GM12878 (cell line): Measurements from ENCODE around the gene MAEL. TPM values are rescaled to one million over a fixed set of nuclear protein-coding genes. Genes with fewer than 3 reads are reported as not detected.

Experiments used
- ATAC-seq: fragments of 200-7000 bp; cut with Tn5 transposase; 3 replicates; pipeline ENCODE4 v1.9.1; 2020; ENCODE audit warnings: mild to moderate bottlenecking, moderate library complexity
- BruUV-seq: library from RNA; stranded (reverse); fragments of 400-500 nt; replicated peaks from 2 replicates; lab custom pipeline; 2021; lab: Mats Ljungman, UMichigan
- CTCF ChIA-PET: fragments of 300-600 bp; sonication (Branson Sonifier 250); formaldehyde crosslinking; extraction: SDS; loops from one replicate; lab custom pipeline; 2021; ENCODE audit warnings: inconsistent platforms; lab: Yijun Ruan, JAX
- POLR2A ChIA-PET: fragments of 350-600 bp; formaldehyde crosslinking; extraction: SDS; loops from one replicate; lab custom pipeline; 2021; ENCODE audit warnings: inconsistent platforms; lab: Charles Lee
- RAD21 ChIA-PET: fragments of 300-600 bp; sonication (Branson Sonifier 250); formaldehyde crosslinking; loops from one replicate; lab custom pipeline; 2023; ENCODE audit warnings: antibody characterized with exemption; ENCODE audit not compliant: unreplicated experiment; lab: Charles Lee
- SMC1A ChIA-PET: fragments of 300-600 bp; sonication (Branson Sonifier 250); formaldehyde crosslinking; loops from one replicate; lab custom pipeline; 2023; ENCODE audit not compliant: unreplicated experiment, uncharacterized antibody; lab: Charles Lee
- DNase-seq: peaks from one replicate; pipeline ENCODE4 v3.0.0-alpha.2; 2011; ENCODE audit warnings: low read depth, low spot score
- FAIRE-seq: peaks from 3 replicates; lab custom pipeline; 2011; peaks lifted over from hg19 to GRCh38; lab: Jason Lieb, UNC
- H2AFZ ChIP-seq: 2 replicates; pipeline ENCODE4 v1.6.0; 2011; ENCODE audit warnings: low read depth, low read length, control low read depth; ENCODE audit not compliant: control insufficient read depth
- H3K27ac ChIP-seq: 2 replicates; pipeline ENCODE4 v1.5.1; 2011; ENCODE audit warnings: control low read depth; ENCODE audit not compliant: control insufficient read depth, insufficient read depth
- H3K27me3 ChIP-seq, 2 experiments: replicated peaks in 1 of 2; 2 replicates each; pipeline versions ENCODE4 v1.6.0 to v1.6.1; 2011; ENCODE audit warnings: low read length in 1 of 2; ENCODE audit not compliant: control insufficient read depth in 2 of 2, insufficient read depth in 2 of 2
- H3K36me3 ChIP-seq, 2 experiments: 2 replicates each; pipeline ENCODE4 v1.5.1; 2011; ENCODE audit warnings: low read length in 1 of 2; ENCODE audit not compliant: control insufficient read depth in 2 of 2, insufficient read depth in 2 of 2
- H3K4me1 ChIP-seq: 2 replicates; pipeline ENCODE4 v1.6.1; 2011; ENCODE audit warnings: mild to moderate bottlenecking, low read length, moderate library complexity, mixed read lengths; ENCODE audit not compliant: control insufficient read depth, insufficient read depth
- H3K4me2 ChIP-seq: 2 replicates; pipeline ENCODE4 v1.6.0; 2011; ENCODE audit warnings: control low read depth; ENCODE audit not compliant: control insufficient read depth, insufficient read depth
- H3K4me3 ChIP-seq: fragments of 200-600 bp; sonication (generic); 2 replicates; pipeline ENCODE4 v1.5.1; 2016
- H3K79me2 ChIP-seq: 2 replicates; pipeline ENCODE4 v1.6.0; 2011; ENCODE audit warnings: low read length; ENCODE audit not compliant: control insufficient read depth, insufficient read depth
- H3K9ac ChIP-seq: 2 replicates; pipeline ENCODE4 v1.8.0; 2011; ENCODE audit warnings: low read length, control low read depth, mixed read lengths; ENCODE audit not compliant: control insufficient read depth, insufficient read depth
- H3K9me3 ChIP-seq: replicated peaks from 3 replicates; pipeline ENCODE4 v1.5.1; 2011; ENCODE audit warnings: mild to moderate bottlenecking, low read length; ENCODE audit not compliant: control insufficient read depth, insufficient read depth
- H4K20me1 ChIP-seq: 2 replicates; pipeline ENCODE4 v1.6.0; 2011; ENCODE audit not compliant: control insufficient read depth, insufficient read depth
- BRCA1 ChIP-seq: IDR thresholded peaks from 2 replicates; pipeline ENCODE4 v1.6.1; 2011; ENCODE audit warnings: low read depth, low read length, improper control_type of control experiment
- GABPA ChIP-seq: IDR thresholded peaks from 2 replicates; pipeline ENCODE4 v1.6.1; 2014; ENCODE audit warnings: antibody characterized with exemption, low read depth, mild to moderate bottlenecking, inconsistent platforms
- HCFC1 ChIP-seq: fragments of 150-350 bp; IDR thresholded peaks from 2 replicates; pipeline ENCODE4 v1.6.1; 2014; ENCODE audit warnings: low read length
- HDGF ChIP-seq: fragments of 450-650 bp; IDR thresholded peaks from 2 replicates; pipeline ENCODE4 v1.6.1; 2016; ENCODE audit warnings: antibody characterized with exemption
- JUND ChIP-seq: IDR thresholded peaks from 2 replicates; pipeline ENCODE4 v1.6.1; 2012; ENCODE audit warnings: low read depth, mild to moderate bottlenecking, low read length, improper control_type of control experiment, moderate library complexity
- MEF2A ChIP-seq: IDR thresholded peaks from 2 replicates; pipeline ENCODE4 v1.6.1; 2011; ENCODE audit warnings: low read depth, mild to moderate bottlenecking, low read length, moderate library complexity; ENCODE audit not compliant: insufficient read depth
- MTA2 ChIP-seq: fragments of 450-650 bp; IDR thresholded peaks from 2 replicates; pipeline ENCODE4 v1.6.1; 2016; ENCODE audit warnings: low read depth, mild to moderate bottlenecking, moderate library complexity
- NFYB ChIP-seq: IDR thresholded peaks from 2 replicates; pipeline ENCODE4 v1.6.1; 2011; ENCODE audit warnings: low read depth, mild to moderate bottlenecking, low read length, improper control_type of control experiment, moderate library complexity; ENCODE audit not compliant: insufficient read depth
- RELB ChIP-seq: fragments of 450-650 bp; IDR thresholded peaks from 2 replicates; pipeline ENCODE4 v1.6.1; 2017; ENCODE audit warnings: low read depth, mild to moderate bottlenecking, moderate library complexity
- SMAD1 ChIP-seq: fragments of 450-650 bp; IDR thresholded peaks from 2 replicates; pipeline ENCODE4 v1.6.1; 2018; ENCODE audit warnings: mild to moderate bottlenecking, low read depth; ENCODE audit not compliant: partially characterized antibody
- SMC3 ChIP-seq: IDR thresholded peaks from 2 replicates; pipeline ENCODE4 v1.6.1; 2011; ENCODE audit warnings: low read length, improper control_type of control experiment, borderline replicate concordance
- WRNIP1 ChIP-seq: IDR thresholded peaks from 2 replicates; pipeline ENCODE4 v1.6.1; 2011; ENCODE audit warnings: low read depth, low read length, improper control_type of control experiment, borderline replicate concordance
- ZZZ3 ChIP-seq: IDR thresholded peaks from 2 replicates; pipeline ENCODE4 v1.6.1; 2011; ENCODE audit warnings: low read depth; ENCODE audit not compliant: control insufficient read depth, insufficient read length
- WGBS: methylation state at CpG from one replicate; pipeline ENCODE4 v1.1.6; 2016; ENCODE audit warnings: low lambda C conversion rate; ENCODE audit not compliant: insufficient replicate concordance, insufficient coverage; ENCODE audit errors: missing lambda C conversion rate; 5-methylcytosine and 5-hydroxymethylcytosine counted together
- in situ Hi-C: fragments of 300-500 bp; cut with MboI; formaldehyde crosslinking; loops from 9 replicates; pipeline ENCODE4 v1.14.3; 2018; ENCODE audit warnings: mixed read lengths
- intact Hi-C: fragments of 100-400 bp; cut with micrococcal nuclease; formaldehyde crosslinking; loops from one replicate; pipeline ENCODE4 v1.14.2; 2022; ENCODE audit not compliant: unreplicated experiment
- polyA plus RNA-seq, 11 experiments: library from polyadenylated mRNA; depleted of rRNA in 4 of 11; unstranded in 6 of 11; stranded (reverse) in 5 of 11; fragments of >200 nt; fragmentation: Nextera tagmentation in 4 of 11; fragmentation: Illumina TruSeq in 1 of 11; extraction: Ambion mirVana in 4 of 11; extraction: Trizol in 1 of 11; gene quantifications; 1 replicate in 1 of 11; 2 replicates in 10 of 11; pipeline versions ENCODE4 v1.2.1 to v1.2.3, GENCODE V29; 2011 to 2016; ENCODE audit warnings: inconsistent platforms in 2 of 11, missing spikeins in 2 of 11, low read depth in 1 of 11
- total RNA-seq, 4 experiments: library from RNA; depleted of rRNA in 3 of 4; stranded (reverse); fragments of >200 nt in 3 of 4; fragmentation: Illumina TruSeq in 1 of 4; extraction: Trizol in 1 of 4; gene quantifications; 2 replicates each; pipeline versions ENCODE4 v1.2.1 to v1.2.3, GENCODE V29; 2013 to 2021
- TF ChIP-seq, protein P1 (sequence below): fragments of 450-650 bp; formaldehyde crosslinking; IDR thresholded peaks from 2 replicates; pipeline ENCODE4 v1.5.0; 2022; ENCODE audit warnings: mild to moderate bottlenecking, missing genetic modification characterization
- TF ChIP-seq, protein P2 (sequence below): IDR thresholded peaks from 2 replicates; pipeline ENCODE4 v1.6.1; 2011; ENCODE audit warnings: mild to moderate bottlenecking, low read depth, low read length, moderate library complexity; ENCODE audit not compliant: insufficient replicate concordance

MAEL gene
- total and polyA plus RNA-seq, 10 of the 15 experiments (the other 5 are each of a cell fraction or from before 2014, with no cell fraction given), result 0.10 to 0.43 (median 0.24) TPM; not detected in 2

DNA sequence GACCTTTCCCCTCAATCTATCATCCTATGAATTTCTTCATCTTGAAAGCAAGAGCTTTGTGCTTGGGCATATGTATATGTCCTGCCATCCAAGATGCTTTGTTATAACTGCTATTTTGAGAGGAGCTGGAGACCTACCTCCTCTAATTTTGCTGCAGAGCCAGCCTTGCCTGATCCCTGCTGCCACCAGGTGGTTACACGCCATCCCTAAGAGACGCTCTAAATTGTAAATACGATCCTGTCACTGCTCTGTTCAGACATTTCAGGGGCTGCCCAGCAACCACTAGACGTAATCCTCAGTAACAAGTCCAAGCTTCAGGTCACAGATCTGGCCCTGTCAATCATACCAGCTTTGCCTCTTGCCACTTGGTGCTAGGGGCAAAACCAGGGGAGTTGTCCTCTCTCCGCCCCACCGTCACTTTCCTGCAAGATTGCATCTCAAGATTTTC is 68.2 kb downstream of the MAEL start:
- H3K27ac ChIP-seq, result no peak overlapping the region
- no peaks in the 10 kb centered on the region for H3K79me2 ChIP-seq
- H3K4me1 ChIP-seq, result 0 out of 2 replicates have a peak, but pooled peaks cover 3% of the 10 kb centered on the region
- in situ Hi-C loops (loop anchor here (5.0 kb wide), 1 partner anchor 140 kb away; no protein-coding TSS in a partner anchor), intact Hi-C loops (loop anchor here (5.0 kb wide), 1 partner anchor 80 kb away; the partner anchor contains the start of gene ILDR2)
- no peak overlapping the region for H3K4me3 ChIP-seq
- peak; percentile 44 for FAIRE-seq
- H3K9ac ChIP-seq, result no peak overlapping the region
- ChIA-PET SMC1A (interaction anchor here (0.8 to 10.4 kb wide), 6 partner anchors 28 to 162 kb away, joined by 3 to 384 read pairs (median 6); partner anchors contain the start of gene POU2F1), CTCF (interaction anchor here (0.6 to 18.3 kb wide), 14 partner anchors 9 to 531 kb away, joined by 3 to 734 read pairs (median 6); partner anchors contain the start of genes POU2F1 and TADA1), POLR2A (interaction anchor here (0.6 to 1.4 kb wide), 2 partner anchors 13 to 146 kb away, joined by 3 read pairs; no protein-coding TSS in a partner anchor), RAD21 (interaction anchor here (0.6 to 7.8 kb wide), 3 partner anchors 22 to 1041 kb away, joined by 3 to 305 read pairs (median 4); no protein-coding TSS in a partner anchor)
- H4K20me1 ChIP-seq, result no peaks in the 10 kb centered on the region
- no peak overlapping the region; the same call in 1 of the 2 replicates for H2AFZ ChIP-seq
- 33% methylated on average over 6 of the region's 6 CpGs for WGBS
- no peaks in the 10 kb centered on the region for H3K9me3 ChIP-seq
- no peaks in the 10 kb centered on the region for H3K36me3 ChIP-seq
- H3K4me2 ChIP-seq, result no peak overlapping the region
- BruUV-seq, result no TSS peak
- H3K27me3 ChIP-seq, result no peaks in the 10 kb centered on the region
- no peak for DNase-seq
- peak; percentile 69 for ATAC-seq
- no peak for TF ChIP-seq NFYB
- no peak for TF ChIP-seq HCFC1
- TF ChIP-seq, protein P1, sequence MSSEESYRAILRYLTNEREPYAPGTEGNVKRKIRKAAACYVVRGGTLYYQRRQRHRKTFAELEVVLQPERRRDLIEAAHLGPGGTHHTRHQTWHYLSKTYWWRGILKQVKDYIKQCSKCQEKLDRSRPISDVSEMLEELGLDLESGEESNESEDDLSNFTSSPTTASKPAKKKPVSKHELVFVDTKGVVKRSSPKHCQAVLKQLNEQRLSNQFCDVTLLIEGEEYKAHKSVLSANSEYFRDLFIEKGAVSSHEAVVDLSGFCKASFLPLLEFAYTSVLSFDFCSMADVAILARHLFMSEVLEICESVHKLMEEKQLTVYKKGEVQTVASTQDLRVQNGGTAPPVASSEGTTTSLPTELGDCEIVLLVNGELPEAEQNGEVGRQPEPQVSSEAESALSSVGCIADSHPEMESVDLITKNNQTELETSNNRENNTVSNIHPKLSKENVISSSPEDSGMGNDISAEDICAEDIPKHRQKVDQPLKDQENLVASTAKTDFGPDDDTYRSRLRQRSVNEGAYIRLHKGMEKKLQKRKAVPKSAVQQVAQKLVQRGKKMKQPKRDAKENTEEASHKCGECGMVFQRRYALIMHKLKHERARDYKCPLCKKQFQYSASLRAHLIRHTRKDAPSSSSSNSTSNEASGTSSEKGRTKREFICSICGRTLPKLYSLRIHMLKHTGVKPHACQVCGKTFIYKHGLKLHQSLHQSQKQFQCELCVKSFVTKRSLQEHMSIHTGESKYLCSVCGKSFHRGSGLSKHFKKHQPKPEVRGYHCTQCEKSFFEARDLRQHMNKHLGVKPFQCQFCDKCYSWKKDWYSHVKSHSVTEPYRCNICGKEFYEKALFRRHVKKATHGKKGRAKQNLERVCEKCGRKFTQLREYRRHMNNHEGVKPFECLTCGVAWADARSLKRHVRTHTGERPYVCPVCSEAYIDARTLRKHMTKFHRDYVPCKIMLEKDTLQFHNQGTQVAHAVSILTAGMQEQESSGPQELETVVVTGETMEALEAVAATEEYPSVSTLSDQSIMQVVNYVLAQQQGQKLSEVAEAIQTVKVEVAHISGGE (CRISPR knock-in tag), result no peak
- TF ChIP-seq SMAD1, result no peak
- no peak for TF ChIP-seq GABPA
- TF ChIP-seq WRNIP1, result no peak
- TF ChIP-seq SMC3, result peak; percentile 83
- no peak for TF ChIP-seq JUND
- TF ChIP-seq BRCA1, result no peak
- no peak for TF ChIP-seq MEF2A
- TF ChIP-seq ZZZ3, result no peak
- TF ChIP-seq, protein P2, sequence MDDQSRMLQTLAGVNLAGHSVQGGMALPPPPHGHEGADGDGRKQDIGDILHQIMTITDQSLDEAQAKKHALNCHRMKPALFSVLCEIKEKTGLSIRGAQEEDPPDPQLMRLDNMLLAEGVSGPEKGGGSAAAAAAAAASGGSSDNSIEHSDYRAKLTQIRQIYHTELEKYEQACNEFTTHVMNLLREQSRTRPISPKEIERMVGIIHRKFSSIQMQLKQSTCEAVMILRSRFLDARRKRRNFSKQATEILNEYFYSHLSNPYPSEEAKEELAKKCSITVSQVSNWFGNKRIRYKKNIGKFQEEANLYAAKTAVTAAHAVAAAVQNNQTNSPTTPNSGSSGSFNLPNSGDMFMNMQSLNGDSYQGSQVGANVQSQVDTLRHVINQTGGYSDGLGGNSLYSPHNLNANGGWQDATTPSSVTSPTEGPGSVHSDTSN, result peak; percentile 70
- no peak for TF ChIP-seq MTA2
- no peak for TF ChIP-seq RELB
- no peak for TF ChIP-seq HDGF
